Islet of Langerhans (tissue), 1 donor: ENCODE results near the gene CYFIP1.

ENCODE experiments used
- FAIRE-seq: peaks from one replicate; lab custom pipeline; 2011; peaks lifted over from hg19 to GRCh38; lab: Jason Lieb, UNC

The CYFIP1 gene

GRCh38 chr15:22949074-22949547, 31.1 kb downstream of the CYFIP1 start:
- FAIRE-seq, result no peak

GRCh38 chr15:22948056-22948455, 32.1 kb downstream of the CYFIP1 start:
- FAIRE-seq, result no peak

GRCh38 chr15:22947101-22948000, 32.8 kb downstream of the CYFIP1 start:
- no peak for FAIRE-seq

GRCh38 chr15:22945071-22945470, 35.1 kb downstream of the CYFIP1 start:
- no peak for FAIRE-seq

- no peak for FAIRE-seq
These were observed 35.5 kb downstream of the CYFIP1 start for GRCh38 chr15:22944651-22945050.

- FAIRE-seq, result no peak
These were observed 37.3 kb downstream of the CYFIP1 start for GRCh38 chr15:22942877-22943276.

- no peak for FAIRE-seq
These were observed 37.8 kb downstream of the CYFIP1 start for GRCh38 chr15:22942306-22942855.

DNA sequence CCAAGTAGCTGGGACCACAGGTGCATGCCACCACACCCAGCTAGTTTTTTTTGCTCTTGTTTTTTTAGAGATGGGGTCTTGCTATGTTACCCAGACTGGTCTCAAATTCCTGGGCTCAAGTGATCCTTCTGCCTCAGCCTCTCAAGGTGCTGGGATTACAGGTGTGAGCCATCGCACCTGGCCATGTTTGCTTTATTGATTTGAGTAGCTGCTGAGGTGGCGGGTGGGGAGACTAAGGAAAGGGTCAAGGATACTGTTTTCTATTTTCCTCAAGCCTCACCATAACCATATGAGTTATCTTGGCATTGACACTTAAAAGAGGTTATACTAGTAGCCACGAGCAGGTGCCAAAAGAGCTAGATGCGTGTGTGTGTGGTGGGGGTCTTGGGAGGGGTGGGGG, 39.0 kb downstream of the CYFIP1 start:
- no peak for FAIRE-seq

GRCh38 chr15:22939652-22940061, 40.5 kb downstream of the CYFIP1 start:
- FAIRE-seq, result no peak

GRCh38 chr15:22939051-22939450, 41.1 kb downstream of the CYFIP1 start:
- no peak for FAIRE-seq

DNA sequence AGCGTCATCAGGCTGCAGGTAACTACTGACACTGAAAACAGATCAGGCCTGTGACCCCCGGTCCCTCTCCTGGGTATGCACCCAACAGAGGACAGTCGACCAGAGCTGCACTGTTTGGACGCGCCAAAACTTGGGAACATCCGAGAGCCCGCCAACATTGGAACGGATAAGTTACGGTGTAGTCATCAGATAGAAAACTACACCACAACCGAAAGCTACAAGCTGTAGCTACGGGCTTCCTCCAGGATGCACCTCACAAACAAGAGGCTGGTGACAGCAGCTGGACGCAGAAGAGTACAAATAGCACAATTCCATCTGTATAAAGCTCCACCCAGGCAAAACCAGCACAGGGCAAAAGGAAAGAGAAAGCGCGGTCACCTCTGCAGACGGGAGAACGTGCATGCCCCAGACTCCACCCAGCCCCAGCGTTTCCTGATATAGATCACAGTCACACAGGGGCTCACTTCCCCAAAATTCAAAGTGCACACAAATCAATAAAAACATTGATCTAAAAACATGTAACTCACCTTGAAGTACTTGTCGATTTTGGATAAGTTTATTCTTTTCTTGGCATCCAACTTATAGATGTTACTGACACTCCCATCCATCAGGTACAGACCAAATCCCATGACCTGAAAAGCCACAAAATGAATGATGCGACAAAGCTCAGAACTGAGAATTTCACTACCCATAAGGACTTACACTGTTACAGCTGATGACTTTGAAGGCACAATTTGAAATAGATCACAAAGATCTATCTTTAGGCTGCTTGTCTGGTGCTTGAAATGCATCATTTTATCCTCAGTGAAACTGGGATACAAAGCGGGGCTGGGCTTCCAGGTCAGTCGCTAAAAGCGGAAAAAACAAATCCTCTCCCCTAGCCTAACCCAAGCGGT, 43.3 kb downstream of the CYFIP1 start:
- FAIRE-seq, result no peak

DNA sequence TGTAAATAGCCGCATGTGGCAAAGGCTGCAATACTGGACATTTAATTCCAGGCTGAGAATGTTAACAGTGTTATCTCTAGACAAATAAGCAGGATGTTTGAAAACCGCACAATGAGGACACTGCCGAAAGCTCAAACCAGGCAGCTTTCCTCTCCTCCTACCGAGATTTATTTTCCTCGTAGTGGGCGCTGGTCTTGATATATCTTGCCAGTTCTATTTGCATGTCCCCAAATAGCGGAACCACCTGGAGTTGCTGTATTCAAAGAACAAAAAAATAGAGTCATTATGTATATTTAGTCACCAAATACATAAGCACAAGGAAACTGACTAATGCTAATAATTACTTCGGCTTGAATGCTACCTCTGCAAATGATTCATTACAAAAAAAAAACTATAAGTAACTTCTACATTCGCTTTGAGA, 46.5 kb downstream of the CYFIP1 start:
- no peak for FAIRE-seq

DNA sequence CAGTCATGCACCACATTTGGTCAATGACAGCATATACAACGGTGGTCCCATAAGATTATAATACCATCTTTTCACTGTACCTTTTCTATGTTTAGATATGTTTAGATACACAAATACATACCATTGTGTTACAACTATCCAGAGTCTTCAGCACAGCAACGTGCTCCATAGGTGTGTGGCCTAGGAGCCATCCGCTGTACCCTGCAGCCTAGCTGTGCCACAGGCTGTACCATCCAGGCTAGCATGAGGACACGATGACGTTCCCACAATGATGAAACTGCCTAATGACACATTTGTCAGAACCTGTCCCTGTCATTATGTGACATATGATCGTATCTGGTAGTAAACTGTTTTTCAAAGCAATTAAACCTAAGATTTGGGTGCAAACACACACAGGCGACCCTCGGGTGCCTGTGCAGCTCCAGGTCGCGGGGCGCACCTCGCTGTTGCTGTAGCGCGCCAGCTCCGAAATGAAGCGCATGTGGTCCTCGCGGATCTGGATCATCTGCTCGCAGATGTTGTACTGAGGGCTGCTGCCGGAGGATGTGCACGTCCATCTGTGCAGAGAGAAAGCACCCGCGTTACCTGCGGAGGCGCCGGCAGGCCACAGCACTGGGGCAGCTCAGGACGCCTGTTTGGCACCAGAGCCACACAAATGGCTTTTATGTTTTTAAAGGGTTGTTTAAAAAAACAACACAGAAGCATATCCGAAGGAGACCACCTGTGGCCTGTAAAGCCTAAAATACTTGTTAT, 48.2 kb downstream of the CYFIP1 start:
- no peak for FAIRE-seq

DNA sequence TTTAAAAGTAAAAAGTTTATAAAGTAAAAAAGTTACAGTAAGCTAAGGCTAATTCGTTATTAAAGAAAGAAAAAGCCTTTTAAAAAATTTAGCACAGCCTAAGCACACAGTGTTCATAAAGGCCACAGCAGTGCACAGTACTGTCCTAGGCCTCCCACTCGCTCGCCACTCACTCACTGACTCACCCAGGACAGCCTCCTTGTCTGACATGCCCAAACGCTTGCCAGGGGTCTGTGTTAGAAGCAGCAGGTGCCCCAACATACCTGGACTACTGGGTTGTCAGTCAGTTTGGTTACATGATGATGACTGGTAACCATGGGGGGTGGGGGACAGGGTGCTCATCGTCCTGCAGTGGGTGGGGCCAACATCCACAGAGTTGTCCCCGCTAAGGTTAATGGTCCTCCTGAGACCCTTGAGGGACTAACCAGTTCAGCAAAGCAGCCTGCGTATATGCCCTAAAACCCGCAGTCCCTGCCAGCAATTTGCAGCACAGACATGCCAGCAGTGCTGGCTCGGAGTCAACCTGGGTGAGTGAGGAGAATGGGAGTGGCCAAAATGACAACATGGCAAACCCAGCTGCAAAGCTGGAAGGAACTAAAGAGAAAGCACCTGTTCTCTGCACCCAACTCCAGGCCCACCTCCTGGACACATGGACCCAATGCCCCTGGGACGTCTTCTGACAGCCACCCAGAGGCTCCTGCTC, 49.2 kb downstream of the CYFIP1 start:
- no peak for FAIRE-seq

DNA sequence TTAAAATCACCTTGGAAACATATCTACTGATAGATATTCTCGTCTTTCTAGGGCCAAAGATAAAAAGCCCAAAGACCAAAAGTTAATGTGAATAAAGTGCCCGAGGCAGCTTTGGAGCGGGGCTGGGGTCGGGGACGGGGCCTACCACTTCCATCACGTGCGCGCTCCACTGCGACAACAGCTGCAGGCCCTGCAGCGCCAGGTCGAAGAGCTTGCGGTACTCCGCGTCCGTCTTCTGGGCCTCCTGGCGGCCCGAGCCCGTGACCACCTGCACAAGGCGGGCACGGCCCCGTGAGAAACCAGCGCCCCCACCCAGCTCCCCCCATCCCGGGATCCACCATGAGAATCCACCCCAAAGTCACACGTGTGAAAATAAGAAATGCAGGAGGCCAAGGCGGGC, 52.4 kb downstream of the CYFIP1 start:
- no peak for FAIRE-seq

DNA sequence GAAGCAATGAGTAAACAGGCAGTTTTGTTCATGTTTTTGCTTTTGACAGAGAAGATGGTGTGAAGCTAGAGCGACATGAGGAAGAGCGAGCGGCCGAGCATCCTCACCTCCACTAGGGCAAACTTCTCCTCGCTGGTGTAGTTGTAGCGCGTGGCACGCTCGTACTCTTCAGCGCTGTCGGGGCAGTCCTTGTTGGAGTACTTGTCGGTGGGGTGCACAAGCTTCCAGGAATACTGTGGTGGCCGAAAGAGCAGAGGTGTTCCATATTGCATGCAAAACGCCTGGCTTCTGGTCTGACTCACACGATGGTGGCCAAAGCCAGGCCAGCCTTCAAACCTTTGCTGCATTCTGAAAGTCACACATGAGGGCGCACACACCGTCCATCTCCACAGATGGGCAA, 54.3 kb downstream of the CYFIP1 start:
- FAIRE-seq, result no peak

- no peak for FAIRE-seq
These were observed 58.2 kb downstream of the CYFIP1 start for GRCh38 chr15:22922003-22922402.

DNA sequence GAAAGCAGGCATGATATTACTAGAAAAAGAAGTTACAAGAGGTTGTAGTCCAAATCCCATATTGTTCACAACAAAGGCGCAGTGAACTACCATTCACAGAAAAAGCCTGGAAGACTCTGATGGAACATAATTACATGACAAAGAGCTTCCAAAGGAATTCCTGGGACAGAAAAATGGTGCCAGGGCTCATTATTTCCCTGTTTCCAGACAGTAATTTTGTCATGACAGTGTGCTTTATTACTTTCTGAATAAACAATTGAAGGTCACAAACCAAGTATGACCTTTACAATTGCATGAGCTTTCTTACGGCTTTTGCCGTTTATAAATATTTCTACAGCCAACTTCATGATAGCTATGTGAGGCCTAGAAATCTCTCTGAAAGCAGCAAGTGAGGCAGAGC, 61.0 kb downstream of the CYFIP1 start:
- FAIRE-seq, result no peak

DNA sequence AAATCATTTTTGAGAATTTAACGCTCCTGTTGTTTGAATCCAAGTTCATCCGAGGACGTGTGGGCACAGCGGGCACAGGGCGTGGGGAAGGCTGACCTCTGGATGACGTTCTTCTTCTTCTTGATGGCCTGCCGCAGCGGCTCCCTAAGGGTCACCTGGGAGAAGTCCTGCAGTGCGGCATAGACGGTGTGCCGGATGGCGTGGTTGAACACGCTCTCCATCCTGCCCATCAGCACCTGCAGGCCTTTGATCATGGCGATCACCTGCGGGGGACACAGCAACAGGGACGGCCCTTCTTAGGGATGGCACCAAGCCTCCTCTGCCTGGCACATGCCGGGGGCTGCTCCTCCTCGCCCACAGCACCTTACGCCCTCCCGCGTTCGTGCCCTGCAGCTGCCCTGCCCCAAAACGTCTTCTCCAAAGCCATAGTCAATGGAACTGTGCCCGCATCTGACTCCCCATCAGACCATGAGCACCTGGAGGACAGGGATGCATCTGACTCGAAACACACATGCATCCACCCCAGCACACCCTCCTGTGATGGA, 61.5 kb downstream of the CYFIP1 start:
- FAIRE-seq, result no peak

DNA sequence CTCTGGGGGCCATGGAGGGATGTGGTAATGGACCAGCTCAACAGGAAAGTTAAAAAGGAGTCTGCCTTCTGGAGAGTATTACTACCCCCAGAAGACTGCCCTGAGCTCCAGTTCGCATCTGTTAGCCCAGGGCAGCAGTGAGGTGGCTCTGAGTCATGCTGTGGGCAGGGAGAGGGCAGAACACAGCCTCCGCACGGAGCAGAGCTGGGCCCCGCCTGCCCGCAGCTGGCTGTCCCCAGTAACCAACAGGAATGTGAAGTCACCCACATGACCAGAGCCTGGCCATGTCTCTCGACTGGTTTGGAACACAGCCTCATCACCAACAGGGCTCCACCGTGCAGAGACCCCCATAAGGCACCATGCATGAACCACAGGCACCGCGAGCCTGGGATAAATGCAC, 62.1 kb downstream of the CYFIP1 start:
- FAIRE-seq, result no peak

DNA sequence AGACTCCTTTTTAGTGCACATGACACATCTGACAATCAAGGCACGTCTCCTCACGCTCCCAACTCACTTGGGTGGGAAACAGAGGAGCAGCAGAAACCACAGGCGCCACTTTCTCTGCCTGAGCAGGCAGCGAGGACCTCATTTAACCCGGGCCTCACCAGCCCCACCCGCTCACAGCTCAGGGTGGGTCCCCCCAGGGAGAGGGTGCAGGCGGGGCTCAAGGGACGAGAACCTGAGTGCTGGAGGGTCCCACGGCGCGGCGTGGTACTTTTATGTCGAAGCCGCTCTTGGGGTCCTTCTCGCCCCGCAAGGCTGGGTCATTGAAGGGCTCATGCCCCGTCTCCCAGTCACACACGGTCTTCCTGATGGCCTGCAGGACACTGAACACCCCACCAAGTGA, 62.6 kb downstream of the CYFIP1 start:
- FAIRE-seq, result no peak
